RKO (cell line): ENCODE results near the gene U2AF2.

Experiments used
- DNase-seq: peaks from one replicate; pipeline ENCODE4 v3.0.0-alpha.2; 2016; ENCODE audit warnings: low spot score

U2AF2 gene

GRCh38 chr19:55654868-55655647 is at the start of gene U2AF2:
TSS of gene U2AF2 (plus strand) at chr19:55655035. CDS start at chr19:55655105, 70 bp downstream.
- DNase-seq: peak; percentile 94

GRCh38 chr19:55605207-55605636 is 49.6 kb upstream of the U2AF2 start:
- DNase-seq: peak; percentile 98

GRCh38 chr19:55605637-55606470 is 49.0 kb upstream of the U2AF2 start, which contains the start of gene ZNF865:
TSS of gene ZNF865 (plus strand) at chr19:55605647. CDS start at chr19:55613619, 7,972 bp downstream.
- peak; percentile 87 for DNase-seq

- no peak for DNase-seq
Observed at GRCh38 chr19:55606471-55606787, 48.4 kb upstream of the U2AF2 start.

- DNase-seq: no peak
Observed at GRCh38 chr19:55606817-55607216, 48.0 kb upstream of the U2AF2 start.

GRCh38 chr19:55609326-55609725 is 45.5 kb upstream of the U2AF2 start:
- DNase-seq: no peak

GRCh38 chr19:55611300-55611982 is 43.4 kb upstream of the U2AF2 start:
- DNase-seq: no peak

- no peak for DNase-seq
Observed at GRCh38 chr19:55611983-55612645, 42.7 kb upstream of the U2AF2 start.

GRCh38 chr19:55613396-55613795 is 41.4 kb upstream of the U2AF2 start:
- no peak for DNase-seq

- DNase-seq: no peak
Observed at GRCh38 chr19:55613930-55614710, 40.7 kb upstream of the U2AF2 start.

- no peak for DNase-seq
Observed at GRCh38 chr19:55614711-55615542, 39.9 kb upstream of the U2AF2 start.

GRCh38 chr19:55615543-55616394 is 39.1 kb upstream of the U2AF2 start:
- no peak for DNase-seq

- DNase-seq: no peak
Observed at GRCh38 chr19:55616395-55616875, 38.4 kb upstream of the U2AF2 start.

- no peak for DNase-seq
Observed at GRCh38 chr19:55617426-55617825, 37.4 kb upstream of the U2AF2 start.

- no peak for DNase-seq
Observed at GRCh38 chr19:55618426-55618825, 36.4 kb upstream of the U2AF2 start.

- DNase-seq: no peak
Observed at GRCh38 chr19:55619286-55619685, 35.5 kb upstream of the U2AF2 start.

GRCh38 chr19:55620410-55621204 is 34.2 kb upstream of the U2AF2 start:
- DNase-seq: no peak

- DNase-seq: no peak
Observed at GRCh38 chr19:55621205-55621672, 33.6 kb upstream of the U2AF2 start.
